Measurements from ENCODE around the gene ODAD4. TPM values are rescaled to one million over a fixed set of nuclear protein-coding genes. Genes with fewer than 3 reads are reported as not detected.

Gene ODAD4
- total and polyA plus RNA-seq, 2 of the 4 experiments (the other 2 are of a cell fraction), result 0.38 to 0.54 TPM

DNA sequence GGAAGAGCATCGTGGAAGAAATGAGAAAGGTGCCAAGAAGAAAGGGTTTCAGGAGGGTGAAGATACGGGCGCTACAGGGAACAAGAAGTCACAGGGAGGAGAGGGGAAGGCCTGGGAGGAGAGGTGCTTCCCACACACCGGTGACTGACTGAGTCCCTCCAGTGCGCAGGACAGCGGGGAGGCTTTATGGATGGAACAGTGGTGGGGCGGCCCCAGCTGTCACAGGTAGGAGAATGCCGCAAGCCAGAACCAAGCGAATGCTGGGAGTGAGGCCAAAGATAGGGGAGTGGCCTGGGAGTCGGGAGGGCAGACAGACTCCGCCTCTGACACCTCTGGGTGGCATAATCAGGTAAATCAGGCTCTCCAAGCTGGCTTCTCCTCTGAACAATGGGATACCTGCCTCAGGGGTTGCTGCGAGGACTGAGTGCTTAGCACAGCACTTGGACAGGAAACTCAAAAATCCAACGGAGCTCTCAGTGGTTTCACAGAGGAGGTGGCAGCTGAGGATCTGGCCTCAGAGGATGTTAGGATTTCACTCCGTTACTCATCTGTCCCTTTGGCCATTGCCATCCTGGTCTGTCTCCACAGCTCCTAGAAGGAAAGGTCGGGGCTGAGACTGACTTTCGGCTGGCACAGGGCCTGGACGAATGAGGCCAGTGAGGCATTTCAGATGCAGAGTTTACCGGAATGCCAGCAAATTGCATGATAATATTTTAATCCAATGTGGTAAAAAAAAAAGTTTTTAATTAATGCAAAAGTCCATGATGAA is 35.5 kb downstream of the ODAD4 start:
- H3K4me2 ChIP-seq (ENCODE audit: low read depth, low read length), result peak overlapping the region; percentile 96

More for the DNA sequence above, 35.5 kb downstream of the ODAD4 start:
- Histone ChIP-seq H3K27me3 (ENCODE audit: control insufficient read depth, insufficient read depth, low read length) (no peaks in the 10 kb centered on the region), H2AK5ac (ENCODE audit: low read depth, low read length) (peak overlapping the region; percentile 97), H3K4me1 (ENCODE audit: control insufficient read depth, insufficient read depth, low read length) (peaks cover 11% of the 10 kb centered on the region), H2AFZ (replicated peaks; ENCODE audit: low read length, poor library complexity) (peak overlapping the region; percentile 97), H3K36me3 (ENCODE audit: control insufficient read depth, insufficient read depth, low read length) (peaks cover 21% of the 10 kb centered on the region), H3K9me3 (ENCODE audit: control insufficient read depth, insufficient read depth, low read length) (no peaks in the 10 kb centered on the region), H2BK15ac (ENCODE audit: low read depth, low read length) (peak overlapping the region; percentile 52; the same call in 1 of the 3 replicates), H3K14ac (replicated peaks; ENCODE audit: low read depth, low read length) (peak overlapping the region; percentile 72), H3K18ac (ENCODE audit: low read depth, low read length) (peak overlapping the region; percentile 45; the same call in 1 of the 2 replicates), H4K20me1 (ENCODE audit: insufficient read depth, low read length) (peaks cover 15% of the 10 kb centered on the region), H2BK5ac (ENCODE audit: low read depth, low read length, poor library complexity, severe bottlenecking) (peak overlapping the region; percentile 71), H3K4me3 (ENCODE audit: insufficient read depth, low read depth, low read length) (peak overlapping the region; percentile 94), H2BK20ac (ENCODE audit: low read depth, low read length) (no peak overlapping the region), H3K9ac (ENCODE audit: low read depth, low read length) (peak overlapping the region; percentile 88), H4K5ac (ENCODE audit: low read depth, low read length) (peak overlapping the region; percentile 89), H3K23ac (ENCODE audit: low read depth, low read length) (peak overlapping the region; percentile 55; the same call in 1 of the 2 replicates), H3K4ac (ENCODE audit: low read depth, low read length) (peak overlapping the region; percentile 89), H3K79me1 (ENCODE audit: low read depth in 1 of 2, low read length in 2 of 2) (peaks cover 18 to 38% of the 10 kb centered on the region in 2 experiments), H3K56ac (ENCODE audit: extremely low read depth, insufficient read depth, low read length) (peak overlapping the region; percentile 87), H2AK9ac (replicated peaks; ENCODE audit: low read depth, low read length, poor library complexity) (peak overlapping the region; percentile 100), H4K91ac (ENCODE audit: insufficient read depth, low read depth, low read length) (peak overlapping the region; percentile 85), H2BK120ac (ENCODE audit: low read depth, low read length) (peak overlapping the region; percentile 17; the same call in 1 of the 2 replicates), H3K27ac (ENCODE audit: insufficient read depth, low read length) (peak overlapping the region; percentile 81), H4K8ac (ENCODE audit: low read depth in 2 of 2, low read length in 2 of 2) (peak overlapping the region; percentile 93 to 98), H3K9me1 (ENCODE audit: insufficient read depth, low read length) (peaks cover 13% of the 10 kb centered on the region)
- BruUV-seq (replicated peaks), result no TSS peak
- WGBS, 2 experiments (ENCODE audit: extremely low coverage in 2 of 2, insufficient read length in 1 of 2), result 18% methylated on average over 7 of the region's 18 CpGs; no CpG with 5 or more reads in 1 of the 2 experiments
- in situ Hi-C loops (cut with MboI; ENCODE audit: low sequenced_read_pairs) (loop anchor here (5.0 to 10.0 kb wide), 2 partner anchors 146 to 231 kb away; partner anchors contain the start of genes DHX58 and HAP1), dilution Hi-C loops (cut with HindIII; ENCODE audit: low sequenced_read_pairs, unreplicated experiment) (no loop called here), intact Hi-C loops (cut with micrococcal nuclease) (no loop called here)
- ChIA-PET CTCF (interaction anchor here (0.8 to 1.6 kb wide), 3 partner anchors 71 to 552 kb away, joined by 3 to 7 read pairs (median 4); no protein-coding TSS in a partner anchor), POLR2A (ENCODE audit: unreplicated experiment) (interaction anchor here (0.6 to 1.7 kb wide), 9 partner anchors 11 to 554 kb away, joined by 3 to 19 read pairs (median 3); partner anchors contain the start of genes DNAJC7 and NKIRAS2)
- ATAC-seq (ENCODE audit: low read depth) (peak; percentile 13), DNase-seq (peak; percentile 38)
- TF ChIP-seq NFE2L2 (IDR thresholded peaks at IDR 0.05; ENCODE audit: low read depth, low read length), result no peak
- no peak for TF ChIP-seq SMC3 (IDR thresholded peaks at IDR 0.05; ENCODE audit: low read depth, low read length)
- TF ChIP-seq CEBPB (IDR thresholded peaks at IDR 0.05; ENCODE audit: low read depth, low read length), result no peak
- no peak for TF ChIP-seq CHD1 (IDR thresholded peaks at IDR 0.05; ENCODE audit: low read depth, low read length)
- no peak for TF ChIP-seq FOS (IDR thresholded peaks at IDR 0.05; ENCODE audit: low read depth, low read length)
- TF ChIP-seq RCOR1 (IDR thresholded peaks at IDR 0.05; ENCODE audit: insufficient replicate concordance, low read length), result no peak
- TF ChIP-seq, protein P1, sequence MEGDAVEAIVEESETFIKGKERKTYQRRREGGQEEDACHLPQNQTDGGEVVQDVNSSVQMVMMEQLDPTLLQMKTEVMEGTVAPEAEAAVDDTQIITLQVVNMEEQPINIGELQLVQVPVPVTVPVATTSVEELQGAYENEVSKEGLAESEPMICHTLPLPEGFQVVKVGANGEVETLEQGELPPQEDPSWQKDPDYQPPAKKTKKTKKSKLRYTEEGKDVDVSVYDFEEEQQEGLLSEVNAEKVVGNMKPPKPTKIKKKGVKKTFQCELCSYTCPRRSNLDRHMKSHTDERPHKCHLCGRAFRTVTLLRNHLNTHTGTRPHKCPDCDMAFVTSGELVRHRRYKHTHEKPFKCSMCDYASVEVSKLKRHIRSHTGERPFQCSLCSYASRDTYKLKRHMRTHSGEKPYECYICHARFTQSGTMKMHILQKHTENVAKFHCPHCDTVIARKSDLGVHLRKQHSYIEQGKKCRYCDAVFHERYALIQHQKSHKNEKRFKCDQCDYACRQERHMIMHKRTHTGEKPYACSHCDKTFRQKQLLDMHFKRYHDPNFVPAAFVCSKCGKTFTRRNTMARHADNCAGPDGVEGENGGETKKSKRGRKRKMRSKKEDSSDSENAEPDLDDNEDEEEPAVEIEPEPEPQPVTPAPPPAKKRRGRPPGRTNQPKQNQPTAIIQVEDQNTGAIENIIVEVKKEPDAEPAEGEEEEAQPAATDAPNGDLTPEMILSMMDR (conservative IDR thresholded peaks at IDR 0.05; ENCODE audit: low read depth, low read length), result no peak
- TF ChIP-seq USF2 (IDR thresholded peaks at IDR 0.05; ENCODE audit: low read depth, low read length), result no peak
- no peak for TF ChIP-seq BHLHE40 (IDR thresholded peaks at IDR 0.05; ENCODE audit: low read depth, low read length)
